GM12878 (cell line): ENCODE measurements around the gene NPRL2. TPM values are rescaled to one million over a fixed set of nuclear protein-coding genes. Genes with fewer than 3 reads are reported as not detected.

ENCODE experiments used
- CBX3 ChIP-seq: fragments of 200-600 bp; sonication (generic); IDR thresholded peaks from 2 replicates; pipeline ENCODE4 v1.6.1; 2016; ENCODE audit warnings: low read depth, borderline replicate concordance
- CEBPB ChIP-seq, 2 experiments: fragments of 150-350 bp in 1 of 2; IDR thresholded peaks; 2 replicates each; pipeline ENCODE4 v1.6.1; 2012 to 2014; ENCODE audit warnings: low read depth in 2 of 2, low read length in 2 of 2, borderline replicate concordance in 1 of 2, inconsistent platforms in 1 of 2
- GABPA ChIP-seq: IDR thresholded peaks from 2 replicates; pipeline ENCODE4 v1.6.1; 2014; ENCODE audit warnings: antibody characterized with exemption, low read depth, mild to moderate bottlenecking, inconsistent platforms
- HDAC2 ChIP-seq: fragments of 200-600 bp; sonication (generic); IDR thresholded peaks from 2 replicates; pipeline ENCODE4 v1.6.1; 2017
- KAT2A ChIP-seq: conservative IDR thresholded peaks from 2 replicates; pipeline ENCODE4 v1.6.1; 2011; ENCODE audit warnings: low read depth, low read length; ENCODE audit not compliant: control insufficient read depth
- NR2C1 ChIP-seq: fragments of 450-650 bp; IDR thresholded peaks from 2 replicates; pipeline ENCODE4 v1.6.1; 2017; ENCODE audit warnings: antibody characterized with exemption, mild to moderate bottlenecking, moderate library complexity
- NRF1 ChIP-seq: conservative IDR thresholded peaks from 2 replicates; pipeline ENCODE4 v1.6.1; 2011; ENCODE audit warnings: mild to moderate bottlenecking, low read depth, low read length, improper control_type of control experiment
- RBBP5 ChIP-seq: fragments of 200-600 bp; sonication (generic); conservative IDR thresholded peaks from 2 replicates; pipeline ENCODE4 v1.6.1; 2016
- SMAD1 ChIP-seq: fragments of 450-650 bp; IDR thresholded peaks from 2 replicates; pipeline ENCODE4 v1.6.1; 2018; ENCODE audit warnings: mild to moderate bottlenecking, low read depth; ENCODE audit not compliant: partially characterized antibody
- SMARCA5 ChIP-seq: fragments of 450-650 bp; IDR thresholded peaks from 2 replicates; pipeline ENCODE4 v1.6.1; 2017; ENCODE audit warnings: mild to moderate bottlenecking
- SREBF2 ChIP-seq: IDR thresholded peaks from 2 replicates; pipeline ENCODE4 v1.6.1; 2012; ENCODE audit warnings: mild to moderate bottlenecking, low read length
- STAT3 ChIP-seq: IDR thresholded peaks from 2 replicates; pipeline ENCODE4 v1.6.1; 2011; ENCODE audit warnings: low read depth, low read length, improper control_type of control experiment
- SUPT20H ChIP-seq: IDR thresholded peaks from 2 replicates; pipeline ENCODE4 v1.6.1; 2011; ENCODE audit warnings: low read depth, mild to moderate bottlenecking, low read length, moderate library complexity, borderline replicate concordance; ENCODE audit not compliant: control insufficient read depth
- TAF1 ChIP-seq: IDR thresholded peaks from 2 replicates; pipeline ENCODE4 v1.6.1; 2011; ENCODE audit warnings: mild to moderate bottlenecking, low read depth, low read length, borderline replicate concordance
- TCF3 ChIP-seq: IDR thresholded peaks from 2 replicates; pipeline ENCODE4 v1.6.1; 2012; ENCODE audit warnings: low read depth, mild to moderate bottlenecking, low read length, borderline replicate concordance; ENCODE audit not compliant: insufficient read depth
- YBX1 ChIP-seq: fragments of 450-650 bp; IDR thresholded peaks from 2 replicates; pipeline ENCODE4 v1.6.1; 2016; ENCODE audit warnings: antibody characterized with exemption
- YY1 ChIP-seq: IDR thresholded peaks from 2 replicates; pipeline ENCODE4 v1.6.1; 2011; ENCODE audit warnings: low read depth, mild to moderate bottlenecking, low read length
- ZNF207 ChIP-seq: fragments of 450-650 bp; IDR thresholded peaks from 2 replicates; pipeline ENCODE4 v1.6.1; 2014; ENCODE audit warnings: antibody characterized with exemption, mild to moderate bottlenecking, borderline replicate concordance
- ZNF24 ChIP-seq: fragments of 450-650 bp; IDR thresholded peaks from 2 replicates; pipeline ENCODE4 v1.6.1; 2017; ENCODE audit warnings: antibody characterized with exemption, mild to moderate bottlenecking
- ZSCAN29 ChIP-seq: fragments of 450-650 bp; IDR thresholded peaks from 2 replicates; pipeline ENCODE4 v1.6.1; 2017; ENCODE audit warnings: mild to moderate bottlenecking, moderate library complexity
- polyA plus RNA-seq, 11 experiments: library from polyadenylated mRNA; depleted of rRNA in 4 of 11; unstranded in 6 of 11; stranded (reverse) in 5 of 11; fragments of >200 nt; fragmentation: Nextera tagmentation in 4 of 11; fragmentation: Illumina TruSeq in 1 of 11; extraction: Ambion mirVana in 4 of 11; extraction: Trizol in 1 of 11; gene quantifications; 1 replicate in 1 of 11; 2 replicates in 10 of 11; pipeline versions ENCODE4 v1.2.1 to v1.2.3, GENCODE V29; 2011 to 2016; ENCODE audit warnings: inconsistent platforms in 2 of 11, missing spikeins in 2 of 11, low read depth in 1 of 11
- total RNA-seq, 4 experiments: library from RNA; depleted of rRNA in 3 of 4; stranded (reverse); fragments of >200 nt in 3 of 4; fragmentation: Illumina TruSeq in 1 of 4; extraction: Trizol in 1 of 4; gene quantifications; 2 replicates each; pipeline versions ENCODE4 v1.2.1 to v1.2.3, GENCODE V29; 2013 to 2021
- TF ChIP-seq, protein P1 (sequence below): fragments of 450-650 bp; IDR thresholded peaks from 2 replicates; pipeline ENCODE4 v1.6.1; 2017; ENCODE audit warnings: mild to moderate bottlenecking, moderate library complexity
- TF ChIP-seq, protein P2 (sequence below): IDR thresholded peaks from 2 replicates; pipeline ENCODE4 v1.6.1; 2011; ENCODE audit warnings: borderline replicate concordance, low read depth, mild to moderate bottlenecking, moderate library complexity, low read length; ENCODE audit not compliant: insufficient read depth, poor library complexity, severe bottlenecking
- TF ChIP-seq, protein P3 (sequence below): fragments of 450-650 bp; IDR thresholded peaks from 2 replicates; pipeline ENCODE4 v1.6.1; 2014; ENCODE audit warnings: mild to moderate bottlenecking
- TF ChIP-seq, protein P4 (sequence below): fragments of 450-650 bp; IDR thresholded peaks from 2 replicates; pipeline ENCODE4 v1.6.1; 2016; ENCODE audit warnings: mild to moderate bottlenecking

Gene NPRL2
- total and polyA plus RNA-seq, 10 of the 15 experiments (the other 5 are each of a cell fraction or from before 2014, with no cell fraction given): 17.8 to 54.2 (median 32.9) TPM

DNA sequence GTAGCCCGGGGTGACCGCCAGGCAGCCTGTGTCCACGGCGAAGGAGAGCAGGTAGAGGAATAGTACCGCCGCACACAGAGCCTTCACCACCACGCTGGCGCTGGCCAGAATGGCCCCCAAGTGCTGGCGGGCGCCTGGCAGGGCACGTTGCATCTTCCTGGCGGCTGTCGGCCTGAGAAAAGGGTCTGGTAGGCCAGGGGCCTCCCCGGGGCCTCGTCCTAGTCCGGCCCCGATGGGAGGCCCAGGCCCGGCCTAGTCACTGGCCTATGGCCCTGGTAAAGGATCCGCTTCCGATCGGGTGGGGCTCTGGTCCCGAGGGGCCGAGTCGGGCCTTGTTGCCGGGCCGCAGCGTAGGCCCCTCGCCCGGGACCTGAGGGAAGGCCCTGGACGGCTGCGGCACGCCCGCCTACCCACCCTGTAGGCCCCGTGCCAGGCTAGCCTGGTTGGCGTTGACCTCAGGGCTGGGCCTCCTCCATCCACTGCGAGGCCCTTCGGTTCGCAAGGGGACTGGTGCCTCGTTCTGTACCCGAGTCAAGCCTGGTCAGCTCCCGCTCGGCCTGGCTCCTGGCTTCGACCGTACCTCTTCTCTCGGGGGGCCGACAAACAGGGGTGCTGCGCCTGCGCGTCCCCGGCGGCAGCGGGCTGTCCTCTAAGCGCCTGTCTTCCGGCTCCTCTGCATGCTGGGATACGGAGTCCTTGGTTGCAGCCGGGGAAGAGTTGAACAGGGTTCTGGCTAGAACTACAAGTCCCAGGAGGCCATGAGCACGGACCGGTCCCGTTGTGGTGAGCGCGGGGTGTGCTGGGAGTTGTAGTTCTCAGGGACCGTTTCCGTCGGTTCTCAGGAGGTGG, 8.6 kb upstream of the NPRL2 start, which contains the start of gene TMEM115 (continued):
- TF ChIP-seq, protein P1, sequence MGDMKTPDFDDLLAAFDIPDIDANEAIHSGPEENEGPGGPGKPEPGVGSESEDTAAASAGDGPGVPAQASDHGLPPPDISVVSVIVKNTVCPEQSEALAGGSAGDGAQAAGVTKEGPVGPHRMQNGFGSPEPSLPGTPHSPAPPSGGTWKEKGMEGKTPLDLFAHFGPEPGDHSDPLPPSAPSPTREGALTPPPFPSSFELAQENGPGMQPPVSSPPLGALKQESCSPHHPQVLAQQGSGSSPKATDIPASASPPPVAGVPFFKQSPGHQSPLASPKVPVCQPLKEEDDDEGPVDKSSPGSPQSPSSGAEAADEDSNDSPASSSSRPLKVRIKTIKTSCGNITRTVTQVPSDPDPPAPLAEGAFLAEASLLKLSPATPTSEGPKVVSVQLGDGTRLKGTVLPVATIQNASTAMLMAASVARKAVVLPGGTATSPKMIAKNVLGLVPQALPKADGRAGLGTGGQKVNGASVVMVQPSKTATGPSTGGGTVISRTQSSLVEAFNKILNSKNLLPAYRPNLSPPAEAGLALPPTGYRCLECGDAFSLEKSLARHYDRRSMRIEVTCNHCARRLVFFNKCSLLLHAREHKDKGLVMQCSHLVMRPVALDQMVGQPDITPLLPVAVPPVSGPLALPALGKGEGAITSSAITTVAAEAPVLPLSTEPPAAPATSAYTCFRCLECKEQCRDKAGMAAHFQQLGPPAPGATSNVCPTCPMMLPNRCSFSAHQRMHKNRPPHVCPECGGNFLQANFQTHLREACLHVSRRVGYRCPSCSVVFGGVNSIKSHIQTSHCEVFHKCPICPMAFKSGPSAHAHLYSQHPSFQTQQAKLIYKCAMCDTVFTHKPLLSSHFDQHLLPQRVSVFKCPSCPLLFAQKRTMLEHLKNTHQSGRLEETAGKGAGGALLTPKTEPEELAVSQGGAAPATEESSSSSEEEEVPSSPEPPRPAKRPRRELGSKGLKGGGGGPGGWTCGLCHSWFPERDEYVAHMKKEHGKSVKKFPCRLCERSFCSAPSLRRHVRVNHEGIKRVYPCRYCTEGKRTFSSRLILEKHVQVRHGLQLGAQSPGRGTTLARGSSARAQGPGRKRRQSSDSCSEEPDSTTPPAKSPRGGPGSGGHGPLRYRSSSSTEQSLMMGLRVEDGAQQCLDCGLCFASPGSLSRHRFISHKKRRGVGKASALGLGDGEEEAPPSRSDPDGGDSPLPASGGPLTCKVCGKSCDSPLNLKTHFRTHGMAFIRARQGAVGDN: 0 out of 2 replicates have a peak, but pooled peaks have one; percentile 18
- TF ChIP-seq SMAD1 (no peak), SUPT20H (no peak), YY1 (peak; percentile 91), TCF3 (no peak), NR2C1 (peak; percentile 85), SMARCA5 (no peak), STAT3 (no peak), KAT2A (no peak), CEBPB (IDR thresholded peaks at IDR 0.05; ENCODE audit: borderline replicate concordance in 1 of 2, low read depth in 2 of 2, low read length in 2 of 2) (no peak), HDAC2 (no peak), TAF1 (no peak; the same call in 1 of the 2 replicates), YBX1 (no peak), GABPA (peak; percentile 91), CBX3 (no peak), SREBF2 (no peak), ZNF24 (no peak), RBBP5 (no peak), ZSCAN29 (no peak), NRF1 (peak; percentile 86), ZNF207 (peak; percentile 37; the same call in 1 of the 2 replicates)
- TF ChIP-seq, protein P2, sequence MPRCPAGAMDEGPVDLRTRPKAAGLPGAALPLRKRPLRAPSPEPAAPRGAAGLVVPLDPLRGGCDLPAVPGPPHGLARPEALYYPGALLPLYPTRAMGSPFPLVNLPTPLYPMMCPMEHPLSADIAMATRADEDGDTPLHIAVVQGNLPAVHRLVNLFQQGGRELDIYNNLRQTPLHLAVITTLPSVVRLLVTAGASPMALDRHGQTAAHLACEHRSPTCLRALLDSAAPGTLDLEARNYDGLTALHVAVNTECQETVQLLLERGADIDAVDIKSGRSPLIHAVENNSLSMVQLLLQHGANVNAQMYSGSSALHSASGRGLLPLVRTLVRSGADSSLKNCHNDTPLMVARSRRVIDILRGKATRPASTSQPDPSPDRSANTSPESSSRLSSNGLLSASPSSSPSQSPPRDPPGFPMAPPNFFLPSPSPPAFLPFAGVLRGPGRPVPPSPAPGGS: no peak
- TF ChIP-seq, protein P3, sequence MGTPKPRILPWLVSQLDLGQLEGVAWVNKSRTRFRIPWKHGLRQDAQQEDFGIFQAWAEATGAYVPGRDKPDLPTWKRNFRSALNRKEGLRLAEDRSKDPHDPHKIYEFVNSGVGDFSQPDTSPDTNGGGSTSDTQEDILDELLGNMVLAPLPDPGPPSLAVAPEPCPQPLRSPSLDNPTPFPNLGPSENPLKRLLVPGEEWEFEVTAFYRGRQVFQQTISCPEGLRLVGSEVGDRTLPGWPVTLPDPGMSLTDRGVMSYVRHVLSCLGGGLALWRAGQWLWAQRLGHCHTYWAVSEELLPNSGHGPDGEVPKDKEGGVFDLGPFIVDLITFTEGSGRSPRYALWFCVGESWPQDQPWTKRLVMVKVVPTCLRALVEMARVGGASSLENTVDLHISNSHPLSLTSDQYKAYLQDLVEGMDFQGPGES: no peak
- TF ChIP-seq, protein P4, sequence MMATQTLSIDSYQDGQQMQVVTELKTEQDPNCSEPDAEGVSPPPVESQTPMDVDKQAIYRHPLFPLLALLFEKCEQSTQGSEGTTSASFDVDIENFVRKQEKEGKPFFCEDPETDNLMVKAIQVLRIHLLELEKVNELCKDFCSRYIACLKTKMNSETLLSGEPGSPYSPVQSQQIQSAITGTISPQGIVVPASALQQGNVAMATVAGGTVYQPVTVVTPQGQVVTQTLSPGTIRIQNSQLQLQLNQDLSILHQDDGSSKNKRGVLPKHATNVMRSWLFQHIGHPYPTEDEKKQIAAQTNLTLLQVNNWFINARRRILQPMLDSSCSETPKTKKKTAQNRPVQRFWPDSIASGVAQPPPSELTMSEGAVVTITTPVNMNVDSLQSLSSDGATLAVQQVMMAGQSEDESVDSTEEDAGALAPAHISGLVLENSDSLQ: no peak; the same call in 1 of the 2 replicates
